COLO668 (cell line): Measurements from ENCODE around the gene AP2B1.
"Not testable (repeated sequence)": the region's sequence is repeated elsewhere in the genome, so short reads cannot be mapped to it uniquely, and the experiment has no call there.

Source experiments
- DNase-seq: peaks from one replicate; lab custom pipeline; 2025; ENCODE audit not compliant: unreplicated experiment; lab: John Stamatoyannopoulos, UW

The AP2B1 gene

GRCh38 chr17:35695613-35696012 is 108.5 kb downstream of the AP2B1 start:
- DNase-seq = no peak

GRCh38 chr17:35698800-35699199 is 111.7 kb downstream of the AP2B1 start:
- no peak for DNase-seq

- DNase-seq = no peak
These were observed 113.0 kb downstream of the AP2B1 start for GRCh38 chr17:35700150-35700549.

- no peak for DNase-seq
These were observed 114.4 kb downstream of the AP2B1 start for GRCh38 chr17:35701491-35701890.

- not testable (repeated sequence) for DNase-seq
These were observed 116.2 kb downstream of the AP2B1 start for GRCh38 chr17:35703308-35703707.

GRCh38 chr17:35705230-35705629 is 118.1 kb downstream of the AP2B1 start:
- no peak for DNase-seq

- DNase-seq = no peak
These were observed 118.6 kb downstream of the AP2B1 start for GRCh38 chr17:35705705-35706104.

- no peak for DNase-seq
These were observed 121.0 kb downstream of the AP2B1 start for GRCh38 chr17:35708149-35708548.

- DNase-seq = no peak
These were observed 121.8 kb downstream of the AP2B1 start for GRCh38 chr17:35708951-35709350.

GRCh38 chr17:35709874-35710273 is 122.8 kb downstream of the AP2B1 start:
- DNase-seq = no peak

- DNase-seq = no peak
These were observed 123.8 kb downstream of the AP2B1 start for GRCh38 chr17:35710950-35711349.

GRCh38 chr17:35713069-35713728 is 126.1 kb downstream of the AP2B1 start:
- DNase-seq = no peak

GRCh38 chr17:35714988-35715387 is 127.9 kb downstream of the AP2B1 start:
- no peak for DNase-seq

- DNase-seq = peak; percentile 1
These were observed 128.3 kb downstream of the AP2B1 start for GRCh38 chr17:35715416-35715815.

- no peak for DNase-seq
These were observed 129.1 kb downstream of the AP2B1 start for GRCh38 chr17:35716173-35716572.

- DNase-seq = no peak
These were observed 129.9 kb downstream of the AP2B1 start for GRCh38 chr17:35716897-35717465.

GRCh38 chr17:35717475-35717874 is 130.4 kb downstream of the AP2B1 start:
- no peak for DNase-seq

GRCh38 chr17:35723735-35724134 is 136.6 kb downstream of the AP2B1 start:
- no peak for DNase-seq

- DNase-seq = no peak
These were observed 137.9 kb downstream of the AP2B1 start for GRCh38 chr17:35725058-35725457.

- no peak for DNase-seq
These were observed 138.6 kb downstream of the AP2B1 start for GRCh38 chr17:35725802-35726126.

GRCh38 chr17:35726127-35726952 is 139.2 kb downstream of the AP2B1 start:
- peak; percentile 5 for DNase-seq

GRCh38 chr17:35726953-35727460 is 139.9 kb downstream of the AP2B1 start:
- DNase-seq = no peak
